ENCODE results near the gene TBC1D19.

- no peak for TF ChIP-seq CTCF (IDR thresholded peaks at IDR 0.05)
- TF ChIP-seq EP300 (IDR thresholded peaks at IDR 0.05), result no peak
Observed at GRCh38 chr4:26700110-26700509, 116.2 kb downstream of the TBC1D19 start.

Measured in tibial nerve (tissue), 4 donors.